ELR (cell line): Measurements from ENCODE around the gene GNB1L.
"Not testable (repeated sequence)": the region's sequence is repeated elsewhere in the genome, so short reads cannot be mapped to it uniquely, and the experiment has no call there.

Source experiments
- DNase-seq: peaks from one replicate; pipeline ENCODE4 v3.0.0-alpha.2; 2015; ENCODE audit warnings: low read depth

Gene GNB1L

GRCh38 chr22:19795617-19796008, 59.1 kb downstream of the GNB1L start:
- no peak for DNase-seq

- no peak for DNase-seq
These were observed 60.9 kb downstream of the GNB1L start for GRCh38 chr22:19793661-19794310.

- DNase-seq = no peak
These were observed 61.5 kb downstream of the GNB1L start for GRCh38 chr22:19793161-19793560.

GRCh38 chr22:19792383-19792896, 62.2 kb downstream of the GNB1L start:
- DNase-seq = not testable (repeated sequence)

GRCh38 chr22:19791894-19792293, 62.8 kb downstream of the GNB1L start:
- DNase-seq = no peak

- no peak for DNase-seq
These were observed 63.4 kb downstream of the GNB1L start for GRCh38 chr22:19791243-19791642.

- DNase-seq = no peak
These were observed 64.8 kb downstream of the GNB1L start for GRCh38 chr22:19789828-19790227.

GRCh38 chr22:19789406-19789805, 65.3 kb downstream of the GNB1L start:
- no peak for DNase-seq

GRCh38 chr22:19788661-19789225, 65.9 kb downstream of the GNB1L start:
- DNase-seq = no peak

GRCh38 chr22:19787849-19788141, 66.9 kb downstream of the GNB1L start:
- no peak for DNase-seq

- no peak for DNase-seq
These were observed 67.5 kb downstream of the GNB1L start for GRCh38 chr22:19786959-19787848.

GRCh38 chr22:19786264-19786585, 68.4 kb downstream of the GNB1L start:
- DNase-seq = no peak

- no peak for DNase-seq
These were observed 69.0 kb downstream of the GNB1L start for GRCh38 chr22:19785461-19786263.

GRCh38 chr22:19784384-19785175, 70.1 kb downstream of the GNB1L start:
- DNase-seq = no peak

GRCh38 chr22:19783586-19784383, 70.9 kb downstream of the GNB1L start:
- DNase-seq = no peak

- no peak for DNase-seq
These were observed 72.1 kb downstream of the GNB1L start for GRCh38 chr22:19782533-19782932.

GRCh38 chr22:19779685-19780268, 74.9 kb downstream of the GNB1L start:
- DNase-seq = no peak

GRCh38 chr22:19779011-19779421, 75.7 kb downstream of the GNB1L start:
- no peak for DNase-seq

- DNase-seq = not testable (repeated sequence)
These were observed 77.5 kb downstream of the GNB1L start for GRCh38 chr22:19777192-19777591.

- no peak for DNase-seq
These were observed 78.1 kb downstream of the GNB1L start for GRCh38 chr22:19776433-19777031.
